ENCODE measurements around the gene CFAP54.

Gene CFAP54

GRCh38 chr12:96872961-96873360 lies 383.6 kb downstream of the CFAP54 start:
- no peaks in the 10 kb centered on the region for H3K9me3 ChIP-seq (ENCODE audit: control insufficient read depth, insufficient read depth, low read length)
- H3K4me1 ChIP-seq (ENCODE audit: control insufficient read depth, low read length), result no peaks in the 10 kb centered on the region
- H3K27me3 ChIP-seq (ENCODE audit: control insufficient read depth, low read length), result no peaks in the 10 kb centered on the region
- no peak for TF ChIP-seq EZH2phosphoT487 (IDR thresholded peaks at IDR 0.05; ENCODE audit: borderline replicate concordance, low read length)
- no peak for TF ChIP-seq CTCF (IDR thresholded peaks at IDR 0.05; ENCODE audit: low read depth, low read length, poor library complexity, severe bottlenecking)
- H3K36me3 ChIP-seq (ENCODE audit: control insufficient read depth, low read length), result no peaks in the 10 kb centered on the region
- no peaks in the 10 kb centered on the region for H3F3A ChIP-seq (ENCODE audit: control insufficient read depth, insufficient read depth)
- H3K9me2 ChIP-seq (replicated peaks; ENCODE audit: control insufficient read depth, low read length), result no peaks in the 10 kb centered on the region
- no peak overlapping the region for H3K27ac ChIP-seq (ENCODE audit: low read depth, low read length)
- no peaks in the 10 kb centered on the region for H3K79me2 ChIP-seq (ENCODE audit: control insufficient read depth, low read length)
- H3K4me2 ChIP-seq (ENCODE audit: low read length), result no peak overlapping the region
- H4K20me1 ChIP-seq (ENCODE audit: control insufficient read depth, insufficient read depth, low read depth, low read length), result no peaks in the 10 kb centered on the region
- H3K4me3 ChIP-seq (ENCODE audit: low read length), result no peak overlapping the region

GRCh38 chr12:96874211-96874610 lies 384.8 kb downstream of the CFAP54 start:
- H3K79me2 ChIP-seq (ENCODE audit: control insufficient read depth, low read length), result no peaks in the 10 kb centered on the region
- no peaks in the 10 kb centered on the region for H3K27me3 ChIP-seq (ENCODE audit: control insufficient read depth, low read length)
- H4K20me1 ChIP-seq (ENCODE audit: control insufficient read depth, insufficient read depth, low read depth, low read length), result no peaks in the 10 kb centered on the region
- H3K27ac ChIP-seq (ENCODE audit: low read depth, low read length), result no peak overlapping the region
- H3K4me1 ChIP-seq (ENCODE audit: control insufficient read depth, low read length), result no peaks in the 10 kb centered on the region
- TF ChIP-seq CTCF (IDR thresholded peaks at IDR 0.05; ENCODE audit: low read depth, low read length, poor library complexity, severe bottlenecking) (no peak), EZH2phosphoT487 (IDR thresholded peaks at IDR 0.05; ENCODE audit: borderline replicate concordance, low read length) (no peak)
- H3K9me3 ChIP-seq (ENCODE audit: control insufficient read depth, insufficient read depth, low read length), result no peaks in the 10 kb centered on the region
- no peaks in the 10 kb centered on the region for H3K36me3 ChIP-seq (ENCODE audit: control insufficient read depth, low read length)
- H3K4me2 ChIP-seq (ENCODE audit: low read length), result no peak overlapping the region
- H3K4me3 ChIP-seq (ENCODE audit: low read length), result no peak overlapping the region
- no peaks in the 10 kb centered on the region for H3K9me2 ChIP-seq (replicated peaks; ENCODE audit: control insufficient read depth, low read length)
- no peaks in the 10 kb centered on the region for H3F3A ChIP-seq (ENCODE audit: control insufficient read depth, insufficient read depth)

- TF ChIP-seq EZH2phosphoT487 (IDR thresholded peaks at IDR 0.05; ENCODE audit: borderline replicate concordance, low read length) (no peak), CTCF (IDR thresholded peaks at IDR 0.05; ENCODE audit: low read depth, low read length, poor library complexity, severe bottlenecking) (no peak)
- no peak overlapping the region for H3K27ac ChIP-seq (ENCODE audit: low read depth, low read length)
- no peak overlapping the region for H3K4me3 ChIP-seq (ENCODE audit: low read length)
- no peaks in the 10 kb centered on the region for H3K9me3 ChIP-seq (ENCODE audit: control insufficient read depth, insufficient read depth, low read length)
- no peaks in the 10 kb centered on the region for H3K79me2 ChIP-seq (ENCODE audit: control insufficient read depth, low read length)
- H3K27me3 ChIP-seq (ENCODE audit: control insufficient read depth, low read length), result no peaks in the 10 kb centered on the region
- H3K9me2 ChIP-seq (replicated peaks; ENCODE audit: control insufficient read depth, low read length), result no peaks in the 10 kb centered on the region
- no peaks in the 10 kb centered on the region for H3K4me1 ChIP-seq (ENCODE audit: control insufficient read depth, low read length)
- H4K20me1 ChIP-seq (ENCODE audit: control insufficient read depth, insufficient read depth, low read depth, low read length), result no peaks in the 10 kb centered on the region
- no peaks in the 10 kb centered on the region for H3F3A ChIP-seq (ENCODE audit: control insufficient read depth, insufficient read depth)
- no peak overlapping the region for H3K4me2 ChIP-seq (ENCODE audit: low read length)
- H3K36me3 ChIP-seq (ENCODE audit: control insufficient read depth, low read length), result no peaks in the 10 kb centered on the region
Measured at GRCh38 chr12:96876966-96877365, 387.6 kb downstream of the CFAP54 start.

GRCh38 chr12:96878704-96879103 lies 389.3 kb downstream of the CFAP54 start:
- H3K79me2 ChIP-seq (ENCODE audit: control insufficient read depth, low read length), result no peaks in the 10 kb centered on the region
- H3K27ac ChIP-seq (ENCODE audit: low read depth, low read length), result no peak overlapping the region
- H3K9me2 ChIP-seq (replicated peaks; ENCODE audit: control insufficient read depth, low read length), result no peaks in the 10 kb centered on the region
- H3K4me1 ChIP-seq (ENCODE audit: control insufficient read depth, low read length), result no peaks in the 10 kb centered on the region
- no peaks in the 10 kb centered on the region for H3K36me3 ChIP-seq (ENCODE audit: control insufficient read depth, low read length)
- H3K4me3 ChIP-seq (ENCODE audit: low read length), result no peak overlapping the region
- H3K9me3 ChIP-seq (ENCODE audit: control insufficient read depth, insufficient read depth, low read length), result no peaks in the 10 kb centered on the region
- no peaks in the 10 kb centered on the region for H3K27me3 ChIP-seq (ENCODE audit: control insufficient read depth, low read length)
- H4K20me1 ChIP-seq (ENCODE audit: control insufficient read depth, insufficient read depth, low read depth, low read length), result no peaks in the 10 kb centered on the region
- H3K4me2 ChIP-seq (ENCODE audit: low read length), result no peak overlapping the region
- H3F3A ChIP-seq (ENCODE audit: control insufficient read depth, insufficient read depth), result no peaks in the 10 kb centered on the region
- TF ChIP-seq CTCF (IDR thresholded peaks at IDR 0.05; ENCODE audit: low read depth, low read length, poor library complexity, severe bottlenecking), result no peak
